ENCODE data around the gene IZUMO4.
A peak's percentile ranks its signal among the peaks of the same experiment; 100 is the strongest.

The IZUMO4 gene

DNA sequence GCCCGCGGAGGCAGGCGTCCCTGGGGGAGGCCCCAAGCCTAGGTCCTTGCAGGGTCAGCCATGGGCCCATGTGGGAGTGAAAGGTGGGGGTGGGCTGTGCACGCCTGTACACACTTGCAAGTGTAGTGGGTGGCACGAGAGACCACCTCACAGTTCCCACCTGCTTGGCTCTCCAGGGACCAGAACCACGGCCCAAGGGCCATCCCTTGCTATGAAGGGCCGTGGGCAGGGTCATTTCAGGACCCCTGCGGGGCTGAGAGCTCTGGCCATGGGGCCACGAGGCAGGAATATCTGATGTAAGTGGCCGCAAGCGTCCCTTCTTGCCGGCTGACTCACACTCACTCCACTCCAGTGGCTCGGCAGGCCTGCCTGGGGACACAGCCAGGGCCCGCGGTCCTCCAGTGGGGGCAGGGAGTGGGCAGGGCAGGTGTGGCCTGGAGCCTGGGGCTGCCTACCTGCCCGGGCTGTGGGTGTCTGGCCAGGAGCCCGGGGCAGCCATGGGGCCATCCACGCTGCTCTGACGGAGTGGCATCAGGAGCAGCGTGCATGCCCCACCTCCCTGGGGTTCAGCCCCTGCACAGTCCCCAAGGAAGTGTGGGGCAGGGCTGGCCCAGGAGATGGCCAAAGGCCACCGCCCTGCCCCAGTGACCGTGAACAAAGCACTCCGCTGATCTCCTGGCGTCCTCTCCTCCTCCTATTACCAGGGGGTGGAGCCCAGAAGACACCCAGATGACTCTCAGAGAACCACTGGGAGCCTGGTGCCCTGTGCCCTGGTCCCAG, 37.1 kb upstream of the IZUMO4 start:
- DNase-seq, result no peak

DNA sequence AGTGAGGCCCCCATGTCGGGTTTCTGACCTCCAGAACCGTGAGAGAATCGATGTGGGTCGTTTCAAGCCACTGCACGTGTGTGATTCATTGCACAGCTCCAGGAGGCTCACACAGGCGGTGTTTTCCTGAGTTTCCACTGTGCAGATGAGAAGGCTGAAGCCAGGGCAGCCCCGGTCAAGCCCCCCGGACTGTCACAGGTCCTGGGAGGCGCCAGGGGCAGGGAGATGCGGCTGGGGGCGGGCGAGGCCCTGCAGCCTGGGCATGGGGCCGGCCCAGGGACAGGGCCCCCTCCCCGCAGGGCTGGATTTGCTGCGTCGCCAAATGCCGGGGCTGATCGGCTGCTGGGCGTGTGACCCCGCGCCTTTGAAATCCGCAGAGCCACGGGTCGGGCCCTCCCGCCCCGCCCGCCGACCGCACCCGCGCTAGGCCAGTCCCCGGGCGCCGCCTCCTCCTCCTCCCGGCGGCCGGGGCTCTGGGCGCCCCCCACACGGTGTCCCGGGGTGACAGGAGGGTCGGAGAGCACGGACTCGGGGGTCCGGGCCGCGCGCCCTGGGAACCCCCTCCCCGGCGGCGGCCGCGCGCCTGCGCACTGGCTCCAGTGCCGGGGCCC, 35.7 kb upstream of the IZUMO4 start:
- DNase-seq, result peak; percentile 64

DNA sequence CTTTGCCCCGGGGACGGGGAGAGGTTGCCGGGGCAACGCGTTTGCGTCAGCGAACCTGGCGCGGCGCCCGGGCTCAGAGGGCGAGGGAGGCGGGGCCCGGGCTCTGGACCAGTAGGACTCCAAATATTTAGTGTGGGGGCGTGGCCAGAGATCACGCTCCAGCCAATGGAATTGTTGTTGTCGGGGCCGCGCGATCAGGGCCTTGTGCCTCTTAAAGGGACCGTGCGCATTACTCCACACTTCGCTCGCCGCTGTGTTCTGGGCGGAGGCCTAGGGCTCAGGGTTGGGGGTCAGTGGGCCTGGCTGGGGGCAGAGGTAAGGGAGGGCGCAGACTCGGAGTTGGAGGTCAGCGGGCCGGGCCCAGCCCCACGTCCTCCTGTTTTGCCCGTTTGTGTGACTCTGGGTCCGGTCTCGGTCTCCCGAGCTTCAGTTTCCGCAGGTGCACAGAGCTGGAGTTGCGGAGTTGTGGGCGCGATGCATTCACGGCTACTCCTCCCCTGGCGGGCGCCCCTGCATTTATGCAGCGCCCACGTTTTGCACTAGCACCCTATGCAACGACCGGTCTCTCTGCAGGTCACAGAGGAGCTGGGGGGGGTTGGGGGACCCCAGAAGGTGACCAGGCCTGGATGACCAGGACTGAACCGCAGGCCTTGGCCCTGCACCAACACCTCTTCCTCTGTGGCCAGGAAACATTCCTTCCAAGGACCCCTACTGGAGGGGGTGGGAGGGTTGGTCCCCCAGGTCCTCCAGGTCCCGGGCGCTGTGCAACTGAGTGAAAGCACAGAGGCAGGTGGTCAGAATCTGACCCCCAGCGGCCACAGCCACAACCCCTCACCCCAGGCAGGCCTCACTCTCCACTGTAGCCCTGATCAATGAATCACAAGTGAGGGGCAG, 35.0 kb upstream of the IZUMO4 start:
- DNase-seq, result peak; percentile 99

DNA sequence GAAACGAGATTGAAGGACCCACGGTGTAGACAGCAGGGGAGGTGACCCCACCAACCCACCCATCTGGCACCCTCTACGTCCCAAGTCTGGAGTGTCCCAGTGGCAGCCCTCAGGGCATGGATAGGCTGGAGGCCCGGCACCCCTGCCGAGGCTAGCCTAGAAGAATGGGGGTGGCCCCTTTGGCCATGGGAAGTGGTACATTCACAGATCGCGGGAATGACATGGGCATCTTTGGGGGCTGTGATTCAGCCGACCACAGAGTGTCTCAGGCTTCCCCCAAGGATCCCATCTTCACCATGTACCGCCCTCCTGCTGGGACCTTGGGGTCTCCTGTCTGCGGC, 34.4 kb upstream of the IZUMO4 start:
- no peak for DNase-seq

DNA sequence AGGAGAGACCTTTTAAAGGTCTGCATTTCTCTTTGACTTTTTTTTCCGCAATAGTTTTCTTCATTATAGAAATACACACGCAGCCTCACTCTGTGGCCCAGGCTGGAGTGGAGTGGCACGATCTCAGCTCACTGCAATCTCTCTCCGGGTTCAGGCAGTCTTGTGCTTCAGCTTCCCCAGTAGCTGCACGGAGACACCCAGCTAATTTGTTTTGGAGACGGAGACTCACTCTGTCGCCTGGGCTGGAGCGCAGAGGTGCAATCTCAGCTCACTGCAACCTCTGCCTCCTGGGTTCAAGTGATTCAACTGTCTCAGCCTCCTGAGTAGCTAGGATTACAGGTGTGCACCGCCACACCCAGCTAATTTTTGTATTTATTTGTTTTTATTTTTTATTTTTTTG, 33.9 kb upstream of the IZUMO4 start:
- DNase-seq, result no peak

DNA sequence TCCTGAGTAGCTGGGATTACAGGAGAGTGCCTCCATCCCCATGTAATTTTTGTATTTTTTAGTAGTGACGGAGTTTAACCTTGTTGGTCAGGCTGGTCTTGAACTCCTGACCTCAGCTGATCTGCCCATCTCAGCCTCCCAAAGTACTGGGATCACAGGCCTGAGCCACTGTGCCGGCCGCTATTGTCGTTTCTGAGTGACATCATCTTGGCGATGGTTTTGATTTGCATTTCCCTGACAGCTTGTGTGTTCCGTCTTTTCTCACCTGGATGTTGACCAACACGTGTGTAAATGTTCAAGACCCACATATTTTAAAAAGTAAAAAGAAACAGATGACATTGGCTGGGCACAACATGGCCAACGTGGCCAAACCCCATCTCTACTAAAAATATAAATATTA, 32.9 kb upstream of the IZUMO4 start:
- DNase-seq, result no peak

DNA sequence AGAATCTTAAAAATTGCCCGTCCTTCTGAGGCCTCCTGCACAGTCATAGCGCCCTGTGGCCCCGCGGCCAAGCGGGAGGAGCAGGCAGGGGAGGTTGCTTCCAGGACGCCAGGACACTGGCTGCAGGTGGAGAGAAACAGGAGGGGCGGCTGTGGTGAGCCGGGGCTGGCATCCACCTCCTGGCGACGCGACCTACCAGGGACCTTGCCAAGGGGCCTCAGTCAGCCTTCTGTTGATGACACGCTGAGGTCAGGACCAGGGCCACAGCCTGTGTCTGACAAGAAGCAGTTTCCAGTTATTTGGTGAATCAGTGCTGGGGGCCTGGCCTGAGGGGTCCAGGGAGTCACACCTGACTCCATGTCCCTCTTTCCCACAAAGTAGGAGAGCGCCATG, 32.3 kb upstream of the IZUMO4 start:
- no peak for DNase-seq

DNA sequence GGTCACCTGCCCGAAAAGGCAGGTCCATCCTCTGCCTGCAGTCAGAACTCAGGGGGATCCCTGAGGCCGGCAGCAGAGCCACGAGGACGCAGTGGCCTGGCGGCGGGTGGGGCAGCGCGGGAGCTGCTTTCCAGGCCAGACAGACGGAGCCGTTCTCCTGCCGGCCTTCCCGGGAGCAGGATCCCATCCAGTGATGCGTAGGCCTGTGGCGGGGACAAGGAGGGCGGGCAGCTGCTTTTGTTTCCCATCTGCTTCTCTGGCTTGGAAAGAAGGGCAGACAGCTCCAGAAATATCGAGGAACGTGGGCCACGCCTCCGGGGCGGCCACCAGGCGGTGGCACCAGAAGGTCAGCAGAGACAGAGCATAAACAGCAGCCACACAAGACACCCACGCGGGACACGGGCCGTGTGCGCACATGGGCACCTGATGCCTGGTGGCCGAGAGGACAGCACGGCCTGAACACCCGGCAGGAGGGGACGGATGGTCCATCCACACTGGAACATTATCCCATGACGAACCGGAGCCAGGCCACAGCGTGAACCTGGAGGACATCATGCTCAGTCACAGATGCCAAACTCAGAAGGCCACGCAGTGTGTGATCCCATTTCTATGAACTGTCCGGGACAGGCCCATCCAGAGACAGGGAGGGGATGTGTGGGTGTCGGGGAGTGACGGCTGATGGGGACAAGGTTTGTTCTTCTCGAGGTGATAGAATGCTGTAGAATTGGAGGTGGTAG, 31.8 kb upstream of the IZUMO4 start:
- DNase-seq, result no peak

DNA sequence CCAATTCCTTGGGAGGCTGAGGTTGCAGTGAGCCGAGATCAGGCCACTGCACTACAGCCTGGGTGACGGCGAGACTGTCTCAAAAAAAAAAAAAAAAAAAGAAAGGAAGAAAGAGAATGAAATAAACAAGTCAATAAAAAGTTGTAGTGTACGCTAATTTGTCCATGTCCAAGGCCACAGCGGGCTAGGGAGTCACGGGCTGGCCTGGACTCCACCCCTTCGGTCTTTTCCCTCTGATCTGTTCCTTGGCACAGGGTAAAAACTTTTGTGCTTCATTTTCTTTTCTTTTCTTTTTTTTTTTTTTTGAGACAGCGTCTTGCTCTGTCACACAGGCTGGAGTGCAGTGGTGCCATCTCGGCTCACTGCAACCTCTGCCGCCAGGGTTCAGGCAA, 26.3 kb upstream of the IZUMO4 start:
- DNase-seq, result no peak

DNA sequence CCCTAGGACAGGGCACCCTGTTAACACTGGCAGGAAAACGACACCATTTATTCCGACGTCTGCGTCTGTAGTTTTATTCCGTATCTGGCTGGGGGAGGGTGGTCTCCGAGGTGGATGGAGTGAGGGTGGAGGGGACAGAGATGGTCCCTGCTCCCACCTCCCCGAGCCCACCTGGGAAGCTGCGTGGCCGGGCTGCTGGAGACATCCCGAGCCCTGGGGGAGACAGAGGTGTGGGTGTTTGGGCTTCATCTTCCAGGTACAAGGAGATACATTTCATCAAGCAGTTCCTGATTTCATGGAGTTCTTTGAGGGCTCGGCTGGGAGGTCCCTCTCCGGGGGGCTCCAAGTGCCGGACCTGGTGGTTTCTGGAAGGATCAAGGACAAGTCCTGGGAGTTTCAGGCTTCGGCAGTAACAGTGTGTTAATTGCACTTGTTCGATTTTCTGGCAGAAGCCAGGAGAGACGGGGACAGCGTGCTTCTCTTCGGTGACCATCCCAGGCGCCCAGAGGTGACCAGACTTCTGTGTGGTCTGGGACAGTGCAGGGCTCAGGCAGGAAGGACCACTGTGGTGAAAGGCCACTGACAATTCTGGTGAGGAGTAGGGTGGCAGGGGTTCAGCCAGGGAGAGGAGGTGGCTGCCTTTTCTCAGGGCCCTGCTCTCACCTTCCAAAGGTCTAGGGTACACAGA, 25.6 kb upstream of the IZUMO4 start:
- DNase-seq, result no peak

DNA sequence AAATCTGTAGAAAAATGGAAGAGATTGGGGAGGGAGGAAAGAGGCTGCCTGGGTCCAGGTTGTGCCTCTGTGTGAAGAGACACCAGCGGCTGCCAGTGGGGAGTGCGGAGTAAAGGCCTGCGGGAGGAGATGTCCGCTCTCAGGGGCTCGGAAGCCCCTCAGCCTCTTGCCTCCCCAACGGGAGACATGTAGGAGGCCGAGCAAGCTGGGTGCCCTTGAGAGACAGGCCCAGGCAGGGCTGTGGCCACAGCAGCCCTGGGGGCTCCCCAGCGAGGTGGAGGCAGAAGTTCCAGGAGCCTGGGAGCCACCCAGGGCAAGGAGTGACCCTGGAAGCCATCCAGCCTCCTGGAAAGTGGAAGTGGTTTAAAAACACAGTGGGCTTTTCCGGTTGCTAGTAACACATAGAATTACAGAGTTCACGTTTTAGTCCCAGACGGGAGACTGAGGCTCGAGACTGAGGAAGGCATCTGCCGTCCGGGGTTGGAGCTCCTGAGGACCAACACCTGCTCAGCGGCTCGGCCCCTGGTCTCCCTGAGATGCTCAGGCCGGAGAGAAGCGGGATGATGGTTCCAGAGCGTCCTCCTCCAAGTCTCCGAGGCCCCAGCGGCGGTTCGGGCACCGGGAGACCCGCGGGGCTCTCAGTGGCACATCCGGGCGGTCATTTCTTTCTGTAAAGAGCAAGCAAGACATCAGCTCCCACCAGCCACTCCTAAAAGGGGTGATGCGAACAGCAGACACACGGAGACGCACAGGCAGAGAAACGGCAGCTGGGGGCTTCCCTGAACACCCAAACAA, 23.8 kb upstream of the IZUMO4 start:
- no peak for DNase-seq

DNA sequence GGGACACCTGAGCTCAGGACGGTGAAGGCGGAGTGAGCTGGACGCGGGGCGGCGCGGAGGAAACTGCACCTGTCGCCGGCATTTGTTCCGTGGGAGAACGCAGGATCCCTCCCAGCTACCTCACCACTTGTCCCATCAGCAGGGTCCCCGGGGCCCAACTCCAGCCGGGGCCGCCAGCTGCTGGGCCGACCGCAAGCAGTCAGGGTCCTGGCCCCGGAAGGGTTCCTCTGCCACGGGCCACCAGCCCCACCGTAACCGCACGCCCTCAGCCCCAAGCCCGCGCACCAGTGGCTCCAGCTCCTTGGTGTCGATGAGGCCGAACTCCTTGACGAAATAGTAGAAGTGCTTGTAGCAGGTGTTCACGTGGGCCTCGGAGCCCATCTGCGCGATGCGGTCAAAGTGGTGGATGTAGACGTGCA, 20.2 kb upstream of the IZUMO4 start:
- DNase-seq, result no peak

DNA sequence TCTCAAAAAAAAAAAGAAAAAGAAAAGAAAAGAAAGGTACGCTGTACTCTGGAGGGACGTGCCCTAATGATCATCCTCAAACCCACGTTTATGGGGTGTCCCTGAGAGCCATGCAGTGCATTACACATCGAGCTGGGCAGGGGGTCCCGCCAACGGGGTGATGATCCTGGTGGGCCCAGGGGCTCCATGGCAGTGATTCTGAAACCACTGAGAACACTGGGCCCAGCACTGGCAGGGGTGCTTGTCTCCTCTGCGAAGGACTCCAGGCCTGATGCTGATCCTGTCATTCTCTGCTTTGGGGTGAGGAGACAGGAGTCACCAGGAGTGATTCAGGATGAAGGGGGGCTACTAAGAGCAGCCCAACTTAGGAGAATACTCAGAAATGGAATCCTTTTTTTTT, 19.3 kb upstream of the IZUMO4 start:
- no peak for DNase-seq

DNA sequence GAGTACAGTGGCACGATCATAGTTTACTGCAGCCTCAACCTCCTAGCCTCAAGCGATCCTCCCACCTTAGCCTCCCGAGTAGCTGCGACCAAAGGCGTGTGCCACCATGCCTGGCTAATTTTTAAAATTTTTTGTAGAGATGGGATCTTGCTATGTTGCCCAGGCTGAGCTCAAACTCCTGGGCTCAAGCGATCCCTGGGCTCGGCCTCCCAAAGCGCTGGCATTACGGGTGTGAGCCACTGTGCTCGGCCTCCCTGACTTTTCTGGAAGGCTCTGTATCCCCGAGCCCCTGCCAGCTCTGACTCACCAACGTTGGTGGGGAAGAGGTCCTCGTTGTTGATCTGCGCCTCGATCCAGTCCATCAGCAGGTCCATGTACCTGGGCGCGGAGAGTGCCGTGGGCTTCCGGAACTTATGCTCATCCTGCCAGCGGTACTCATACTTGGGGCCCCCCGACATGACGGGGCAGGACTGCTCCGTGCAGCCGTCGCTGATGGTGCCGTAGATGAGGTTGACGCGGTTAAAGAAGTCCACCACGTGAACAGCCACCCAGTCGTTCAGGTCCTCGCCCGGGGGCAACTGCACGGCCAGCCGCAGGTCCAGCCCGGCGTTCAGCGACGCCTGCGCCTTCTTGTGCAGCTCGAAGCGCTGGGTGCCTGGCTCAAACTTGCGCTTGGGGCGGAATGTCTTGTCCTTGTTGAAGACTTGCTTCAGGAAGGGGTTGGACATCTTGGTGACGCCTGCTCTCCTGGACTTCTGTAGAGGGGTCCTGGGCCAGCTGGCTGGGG, 18.7 kb upstream of the IZUMO4 start:
- DNase-seq, result no peak

DNA sequence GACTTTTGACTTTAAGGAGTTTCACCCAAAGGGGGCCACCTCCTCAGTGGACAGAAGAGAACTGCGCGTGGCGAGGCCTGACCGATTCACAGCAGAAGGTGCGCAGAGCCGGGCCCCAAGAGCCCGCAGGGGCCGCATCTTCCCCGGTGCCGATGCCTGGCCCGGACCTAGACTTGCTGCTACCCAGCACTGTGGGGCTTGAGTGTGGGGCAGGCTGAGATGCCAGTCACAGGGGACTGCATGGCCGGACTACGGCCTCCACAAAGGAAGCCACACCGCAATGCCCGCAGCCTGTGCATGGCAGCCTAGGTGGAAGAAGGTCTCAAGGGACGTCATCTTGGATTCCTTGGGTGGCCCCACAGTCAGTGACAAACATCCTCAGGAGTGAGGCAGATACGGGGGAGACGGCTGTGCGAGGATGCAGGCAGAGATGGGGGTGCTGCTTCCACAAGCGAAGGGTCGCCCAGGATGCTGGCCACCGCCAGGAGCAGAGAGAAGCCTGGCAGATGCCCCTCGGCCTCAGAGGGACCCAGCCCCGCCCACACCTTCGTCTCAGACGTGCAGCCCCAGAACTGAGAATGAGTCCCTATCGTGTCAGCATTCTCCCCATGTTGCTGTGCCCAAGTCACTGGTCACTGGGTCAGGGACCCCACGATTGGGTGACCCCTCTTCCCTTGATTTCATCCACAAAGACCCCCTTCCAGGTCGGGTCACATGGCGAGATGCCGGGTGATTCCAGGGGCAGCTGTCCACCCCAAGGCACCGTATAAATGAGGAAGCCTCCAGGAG, 17.4 kb upstream of the IZUMO4 start:
- DNase-seq, result no peak

DNA sequence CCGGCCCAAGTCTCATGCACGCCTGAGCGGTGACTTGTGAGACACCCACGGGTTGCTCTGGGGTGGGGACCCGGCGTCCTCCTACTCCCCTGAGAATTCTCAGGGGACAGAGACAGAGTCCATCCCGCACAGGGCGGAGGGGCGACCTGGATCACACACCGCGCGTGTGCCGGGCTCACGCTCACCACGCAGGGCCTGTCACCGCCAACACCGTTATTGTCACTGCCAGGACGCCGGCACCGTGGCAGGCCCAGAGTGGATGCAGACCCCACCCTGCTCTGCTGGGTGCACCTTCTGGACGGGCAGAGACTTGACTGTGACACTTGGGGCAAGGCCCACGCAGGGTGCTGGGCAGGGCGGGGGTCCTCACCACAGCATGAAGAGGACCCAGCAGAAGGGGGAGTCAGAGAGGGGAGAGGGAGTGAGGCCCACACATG, 16.8 kb upstream of the IZUMO4 start:
- DNase-seq, result no peak

DNA sequence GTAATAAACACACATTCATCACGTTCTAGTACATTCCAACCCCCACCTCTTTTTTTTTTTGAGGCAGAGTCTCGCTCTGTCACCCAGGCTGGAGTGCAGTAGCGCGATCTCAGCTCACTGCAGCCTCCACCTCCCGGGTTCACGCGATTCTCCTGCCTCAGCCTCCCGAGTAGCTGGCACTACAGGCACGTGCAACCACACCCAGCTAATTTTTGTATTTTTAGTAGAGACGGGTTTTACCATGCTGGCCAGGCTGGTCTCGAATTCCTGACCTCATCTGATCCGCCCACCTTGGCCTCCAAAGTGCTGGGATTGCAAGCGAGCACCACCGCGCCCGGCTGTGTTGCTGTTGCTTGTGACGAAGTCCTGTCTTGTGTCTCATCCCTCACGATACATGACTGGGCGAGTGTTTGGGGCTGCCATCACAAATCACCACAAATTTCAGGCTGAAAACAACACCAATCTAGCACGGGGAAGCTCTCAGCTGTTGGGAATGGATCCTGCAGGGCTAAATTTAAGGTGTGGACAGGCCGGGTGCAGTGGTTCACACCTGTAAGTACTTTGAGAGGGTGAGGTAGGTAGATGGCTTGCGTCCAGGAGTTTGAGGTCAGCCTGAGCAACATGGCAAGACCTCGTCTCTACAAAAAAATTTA, 16.3 kb upstream of the IZUMO4 start:
- DNase-seq, result no peak

DNA sequence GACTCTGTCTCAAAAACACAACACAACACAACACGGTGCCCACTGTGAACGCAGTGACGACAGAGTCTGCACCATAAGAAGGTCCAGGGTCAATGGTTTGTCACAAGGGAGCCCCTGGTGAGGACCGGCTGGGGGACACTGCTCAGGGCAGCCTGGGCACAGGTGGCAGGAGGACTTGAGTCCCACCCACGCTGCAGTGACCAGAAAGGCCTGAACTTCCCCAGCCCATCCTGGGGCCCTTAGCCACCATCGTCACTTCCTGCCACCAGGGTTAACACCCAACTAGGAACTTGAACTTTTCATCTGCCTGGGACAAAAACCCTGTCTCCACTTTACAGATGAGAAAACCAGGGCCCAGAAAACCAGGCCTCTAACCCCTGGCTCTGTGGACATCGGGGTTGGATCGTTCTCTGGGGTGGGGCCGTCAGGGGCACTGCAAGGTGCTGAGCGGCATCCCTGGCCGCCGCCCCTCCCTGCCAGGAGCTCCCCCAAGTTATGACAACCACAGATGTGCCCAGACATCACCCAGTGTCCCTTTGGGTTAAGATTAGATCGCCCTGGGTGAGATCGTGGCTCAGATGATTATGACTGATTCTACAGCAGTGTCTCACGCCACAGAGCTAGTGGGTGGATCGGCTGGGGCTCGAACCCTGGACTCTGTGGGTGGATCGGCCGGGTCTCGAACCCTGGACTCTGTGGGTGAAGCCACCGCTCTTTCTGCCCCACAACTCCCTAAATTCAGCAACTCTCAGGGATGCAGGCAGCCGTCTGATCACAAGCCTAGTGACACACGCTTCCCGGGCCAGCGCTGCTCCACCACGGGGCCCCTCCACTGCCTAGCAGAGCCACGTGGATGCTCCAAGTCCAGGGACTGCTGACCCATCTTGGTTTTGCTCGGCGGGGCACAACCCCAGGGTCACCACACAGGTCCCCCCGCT, 14.6 kb upstream of the IZUMO4 start:
- peak; percentile 84 for DNase-seq

Data from MV-4-11 (cell line).